Stomach (tissue), 9 donors: ENCODE results near the gene ZNF335. TPM values are rescaled to one million over a fixed set of nuclear protein-coding genes. Genes with fewer than 3 reads are reported as not detected.

ENCODE experiments used
- DNase-seq, 2 donors: peaks; one replicate each; pipeline versions ENCODE4 v3.0.0 to v3.0.0-alpha.2; 2013 to 2019
- H3K27ac ChIP-seq, 5 donors: fragments of 200-600 bp in 4 of 5; sonication (generic) in 4 of 5; one replicate each; pipeline ENCODE4 v1.5.1; 2013 to 2019; ENCODE audit warnings: mild to moderate bottlenecking in 1 of 5, moderate library complexity in 1 of 5
- H3K27me3 ChIP-seq, 3 donors: fragments of 200-600 bp; sonication (generic); one replicate each; pipeline ENCODE4 v1.5.1; 2017 to 2019; ENCODE audit warnings: mixed run types in 1 of 3
- H3K36me3 ChIP-seq, 4 donors: fragments of 200-600 bp; sonication (generic); 1 replicate in 3 of 4; 2 replicates in 1 of 4; pipeline ENCODE4 v1.5.1; 2016 to 2019
- H3K4me1 ChIP-seq, 4 donors: fragments of 200-600 bp; sonication (generic); one replicate each; pipeline ENCODE4 v1.5.1; 2016 to 2019
- H3K4me3 ChIP-seq, 4 donors: fragments of 200-600 bp; sonication (generic) in 3 of 4; one replicate each; pipeline ENCODE4 v1.5.1; 2016 to 2019; ENCODE audit warnings: mild to moderate bottlenecking in 1 of 4
- H3K9me3 ChIP-seq, 4 donors: fragments of 200-600 bp; sonication (generic); one replicate each; pipeline ENCODE4 v1.5.1; 2016 to 2019
- CTCF ChIP-seq, 7 experiments: fragments of 450-650 bp in 4 of 7; fragments of 200-600 bp in 3 of 7; sonication (generic) in 3 of 7; IDR thresholded peaks; one replicate each; pipeline ENCODE4 v1.5.1; 2016 to 2019; ENCODE audit warnings: antibody characterized with exemption in 7 of 7, control low read depth in 2 of 7, mild to moderate bottlenecking in 1 of 7
- EP300 ChIP-seq: sonication (generic); formaldehyde crosslinking; IDR thresholded peaks from one replicate; pipeline ENCODE4 v1.6.1; 2017; ENCODE audit warnings: antibody characterized with exemption
- POLR2A ChIP-seq, 4 donors: fragments of 450-650 bp; IDR thresholded peaks; one replicate each; pipeline ENCODE4 v1.6.1; 2016; ENCODE audit warnings: antibody characterized with exemption in 4 of 4, control low read depth in 2 of 4, mild to moderate bottlenecking in 1 of 4, moderate library complexity in 1 of 4
- POLR2AphosphoS5 ChIP-seq, 3 donors: sonication (generic); formaldehyde crosslinking; IDR thresholded peaks; one replicate each; pipeline ENCODE4 v1.6.1; 2016; ENCODE audit warnings: antibody characterized with exemption in 3 of 3
- WGBS, 5 donors: extraction: QIAGEN DNeasy Blood & Tissue Kit in 3 of 5; methylation state at CpG; one replicate each; pipeline versions ENCODE4 v1.1.5 to v1.1.7; 2013 to 2018; 5-methylcytosine and 5-hydroxymethylcytosine counted together
- intact Hi-C: fragments of 100-400 bp; cut with DNase I; formaldehyde crosslinking; loops from one replicate; pipeline ENCODE4 v1.15.1; 2023; ENCODE audit warnings: low total_unique reads
- polyA plus RNA-seq, 3 donors: library from polyadenylated mRNA; stranded (reverse); fragments of 200-250 nt; gene quantifications; one replicate each; pipeline ENCODE4 v1.2.3, GENCODE V29; 2013
- total RNA-seq, 5 donors: library from RNA; depleted of rRNA; stranded (reverse); fragments of >200 nt; gene quantifications; one replicate each; pipeline versions ENCODE4 v1.1.0 to v1.2.3, GENCODE V29; 2014 to 2016
- donor health status: healthy with polysubstance abuse.
- donor health status: Bipolar disorder and iron deficiency.
- donor health status: healthy.

The ZNF335 gene
- total and polyA plus RNA-seq, 8 donors: 7.2 to 72.3 (median 18.0) TPM

- Histone ChIP-seq H3K36me3 (peaks cover 0 to 12% (median 2%) of the 10 kb centered on the region in 4 donors), H3K27me3 (peaks cover 0 to 11% (median 0%) of the 10 kb centered on the region in 3 donors), H3K4me1 (peaks cover 13 to 57% (median 25%) of the 10 kb centered on the region in 4 donors), H3K27ac (peak overlapping the region; percentile 84 to 88 (median 85)), H3K4me3 (peak overlapping the region; percentile 54 to 61 (median 58)), H3K9me3 (no peaks in the 10 kb centered on the region)
- DNase-seq: no peak
- intact Hi-C loops: no loop called here
- TF ChIP-seq POLR2AphosphoS5 (IDR thresholded peaks at IDR 0.05) (no peak), EP300 (no peak), CTCF (IDR thresholded peaks at IDR 0.05) (no peak), POLR2A (IDR thresholded peaks at IDR 0.05) (no peak)
- 19 to 45% (median 30%) methylated on average over 4 of the region's 4 CpGs for WGBS, 5 donors
Observed at GRCh38 chr20:45912344-45912682, 59.7 kb downstream of the ZNF335 start.

- peaks cover 0 to 11% (median 0%) of the 10 kb centered on the region in 3 donors for H3K27me3 ChIP-seq
- H3K4me3 ChIP-seq: peak within 1 kb of the TSS; percentile 54 to 61 (median 58)
- H3K4me1 ChIP-seq: peaks cover 13 to 54% (median 25%) of the 10 kb centered on the region in 4 donors
- H3K36me3 ChIP-seq: peaks cover 0 to 18% (median 5%) of the 10 kb centered on the region in 4 donors
- peak; percentile 58 to 88 for DNase-seq
- no peaks in the 10 kb centered on the region for H3K9me3 ChIP-seq
- 0 to 3% (median 2%) methylated on average over 19 to 58 of the region's 58 CpGs for WGBS, 5 donors
- H3K27ac ChIP-seq: peak within 1 kb of the TSS; percentile 84 to 88 (median 85)
- TF ChIP-seq POLR2AphosphoS5 (IDR thresholded peaks at IDR 0.05) (peak in 2 of 3 donors; percentile 51 to 77), EP300 (no peak)
- intact Hi-C loops: no loop called here
Observed at GRCh38 chr20:45911486-45912343, 60.3 kb downstream of the ZNF335 start, which contains the start of gene PLTP. PLTP (minus strand) TSS chr20:45912155; CDS start chr20:45911452, 703 bp downstream.

- intact Hi-C loops: no loop called here
- WGBS, 5 donors: 1 to 3% (median 2%) methylated on average over 26 to 43 of the region's 43 CpGs
Observed at GRCh38 chr20:45910670-45911485, 61.1 kb downstream of the ZNF335 start.

GRCh38 chr20:45909817-45910669, 62.0 kb downstream of the ZNF335 start:
- TF ChIP-seq CTCF (IDR thresholded peaks at IDR 0.05): no peak
- TF ChIP-seq EP300: no peak
- no peak for TF ChIP-seq POLR2AphosphoS5 (IDR thresholded peaks at IDR 0.05)
- TF ChIP-seq POLR2A (IDR thresholded peaks at IDR 0.05): no peak
- intact Hi-C loops: no loop called here
- peaks cover 0 to 32% (median 20%) of the 10 kb centered on the region in 4 donors for H3K36me3 ChIP-seq
- H3K4me1 ChIP-seq: peaks cover 13 to 49% (median 25%) of the 10 kb centered on the region in 4 donors
- H3K9me3 ChIP-seq: no peaks in the 10 kb centered on the region
- peak overlapping the region in 3 of 4 donors; percentile 56 to 61 (median 60) for H3K4me3 ChIP-seq
- peak overlapping the region in 4 of 5 donors; percentile 63 to 88 (median 86) for H3K27ac ChIP-seq
- no peak for DNase-seq
- peaks cover 0 to 11% (median 0%) of the 10 kb centered on the region in 3 donors for H3K27me3 ChIP-seq
- 77 to 80% (median 79%) methylated on average over 19 to 22 of the region's 22 CpGs for WGBS, 5 donors

More at GRCh38 chr20:45910670-45911485, 61.1 kb downstream of the ZNF335 start:
- DNase-seq: peak; percentile 98 to 99
- no peak for TF ChIP-seq POLR2A (IDR thresholded peaks at IDR 0.05)
- peak in 2 of 3 donors; percentile 70 to 87 for TF ChIP-seq POLR2AphosphoS5 (IDR thresholded peaks at IDR 0.05)
- Histone ChIP-seq H3K27me3 (peaks cover 0 to 11% (median 0%) of the 10 kb centered on the region in 3 donors), H3K9me3 (no peaks in the 10 kb centered on the region), H3K4me3 (peak overlapping the region; percentile 54 to 61 (median 58)), H3K27ac (peak overlapping the region; percentile 84 to 88 (median 85)), H3K36me3 (peaks cover 0 to 25% (median 12%) of the 10 kb centered on the region in 4 donors), H3K4me1 (peaks cover 13 to 54% (median 25%) of the 10 kb centered on the region in 4 donors)
